Measurements from ENCODE around the gene CLDN19.

The CLDN19 gene, protein sequence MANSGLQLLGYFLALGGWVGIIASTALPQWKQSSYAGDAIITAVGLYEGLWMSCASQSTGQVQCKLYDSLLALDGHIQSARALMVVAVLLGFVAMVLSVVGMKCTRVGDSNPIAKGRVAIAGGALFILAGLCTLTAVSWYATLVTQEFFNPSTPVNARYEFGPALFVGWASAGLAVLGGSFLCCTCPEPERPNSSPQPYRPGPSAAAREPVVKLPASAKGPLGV

GRCh38 chr1:42739753-42740700 lies at the start of gene CLDN19:
Gene CLDN19, minus strand, starts transcription at chr1:42740236. Its CDS starts 173 bp downstream, at chr1:42740063.
- FAIRE-seq (no peak), DNase-seq (ENCODE audit: low spot score) (no peak)

GRCh38 chr1:42788021-42788420 lies 48.0 kb upstream of the CLDN19 start:
- DNase-seq (ENCODE audit: low spot score) = no peak
- no peak for FAIRE-seq

DNA sequence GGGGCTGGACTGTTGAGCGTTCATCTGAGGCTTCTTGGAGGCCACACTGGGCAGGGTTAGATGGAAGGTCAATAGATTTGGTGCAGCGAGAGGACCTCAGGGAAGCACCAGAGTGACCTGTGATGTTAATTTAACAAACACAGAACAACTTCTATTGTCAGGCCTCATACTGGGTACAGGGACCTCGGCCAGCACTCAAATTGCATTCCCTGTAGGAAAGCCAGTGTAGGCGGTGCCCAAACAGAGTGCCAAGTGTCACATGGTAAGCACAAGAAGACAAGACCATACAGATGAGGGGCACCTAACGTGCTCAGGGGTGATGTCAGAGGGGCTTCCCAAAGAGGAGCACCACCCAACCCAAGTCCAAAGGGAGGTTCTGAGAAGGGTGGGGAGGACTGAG lies 46.1 kb upstream of the CLDN19 start:
- DNase-seq (ENCODE audit: low spot score) = no peak

GRCh38 chr1:42784946-42785693 lies 45.1 kb upstream of the CLDN19 start, which contains the start of gene TMEM269:
Gene TMEM269, plus strand, starts transcription at chr1:42784991. Its CDS starts 4,903 bp downstream, at chr1:42789894.
- DNase-seq (ENCODE audit: low spot score) (no peak), FAIRE-seq (no peak)

More for the DNA sequence above, 46.1 kb upstream of the CLDN19 start:
- no peak for FAIRE-seq

DNA sequence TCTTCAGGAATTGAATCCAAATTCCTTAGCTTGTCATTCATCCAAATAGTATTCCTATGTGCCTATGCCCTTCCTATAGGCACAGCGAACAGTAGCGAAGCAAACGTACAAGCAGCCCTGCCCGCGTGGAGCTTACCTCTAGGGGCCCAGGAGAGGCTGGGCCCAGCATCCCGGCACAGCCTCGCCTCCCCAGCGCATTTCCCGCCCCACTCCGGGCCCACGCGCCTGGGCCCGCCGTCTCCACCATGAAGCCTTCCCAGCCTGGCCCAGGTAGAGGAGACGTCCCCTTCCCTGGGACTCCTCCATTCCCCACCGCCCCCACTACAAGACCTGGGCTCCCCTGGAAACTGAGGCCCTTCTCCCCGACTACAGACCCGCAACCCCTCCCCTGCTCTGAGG lies 44.5 kb upstream of the CLDN19 start:
- no peak for FAIRE-seq
- no peak for DNase-seq (ENCODE audit: low spot score)

DNA sequence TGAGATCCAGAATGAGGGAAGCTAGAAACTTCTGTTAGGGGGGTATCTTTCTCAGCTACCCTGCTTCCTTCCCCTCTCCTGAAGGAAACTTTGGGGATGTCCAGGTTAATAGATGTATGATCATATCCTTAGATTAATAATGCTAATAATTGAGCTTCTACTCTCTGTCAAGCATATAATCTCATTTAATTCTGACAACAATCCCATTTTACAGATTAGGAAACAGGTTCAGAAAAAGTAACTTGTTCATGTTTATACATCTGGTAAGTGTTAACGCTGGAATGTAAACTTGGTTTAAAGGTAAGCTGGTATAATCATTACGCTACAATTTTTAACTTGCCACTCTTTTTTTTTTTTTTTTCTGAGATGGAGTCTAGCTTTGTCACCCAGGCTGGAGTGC lies 43.1 kb upstream of the CLDN19 start:
- DNase-seq (ENCODE audit: low spot score) (no peak), FAIRE-seq (no peak)

DNA sequence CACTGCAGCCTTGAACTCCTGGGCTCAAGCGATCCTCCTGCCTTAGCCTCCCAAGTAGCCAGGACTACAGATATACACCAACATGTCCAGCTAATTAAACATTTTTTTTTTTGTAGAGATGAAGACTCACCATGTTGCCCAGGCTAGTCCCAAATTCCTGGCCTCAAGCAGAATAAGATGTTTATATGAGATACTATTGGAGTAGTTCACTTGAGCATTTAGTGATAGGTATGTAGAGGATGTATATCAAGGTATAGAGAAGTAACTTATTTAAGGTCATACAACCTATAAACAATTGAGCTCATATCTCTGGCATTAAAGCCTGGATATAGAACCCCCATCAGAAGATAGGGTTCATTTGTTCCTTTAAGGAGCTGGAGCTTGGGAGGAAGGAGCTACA lies 40.1 kb upstream of the CLDN19 start:
- no peak for FAIRE-seq
- no peak for DNase-seq (ENCODE audit: low spot score)

DNA sequence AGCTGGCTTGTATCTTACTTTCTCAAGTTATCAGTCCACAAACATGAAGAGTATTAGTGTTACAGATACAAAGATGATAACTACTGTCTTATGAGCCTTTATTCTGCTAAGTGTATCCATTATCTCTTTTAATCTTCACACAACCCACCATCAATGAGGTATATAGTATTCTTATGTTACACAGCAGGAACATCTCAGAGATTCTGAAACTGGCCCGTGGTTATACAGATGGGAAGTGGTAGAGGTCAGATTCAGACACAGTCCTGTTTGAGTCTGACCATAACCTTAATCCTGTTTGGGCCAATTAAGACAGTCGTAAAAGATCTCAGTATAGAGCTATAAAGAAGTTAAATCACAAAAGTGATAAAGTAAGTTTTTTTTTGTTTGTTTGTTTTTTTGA lies 39.7 kb upstream of the CLDN19 start:
- FAIRE-seq = no peak
- no peak for DNase-seq (ENCODE audit: low spot score)

DNA sequence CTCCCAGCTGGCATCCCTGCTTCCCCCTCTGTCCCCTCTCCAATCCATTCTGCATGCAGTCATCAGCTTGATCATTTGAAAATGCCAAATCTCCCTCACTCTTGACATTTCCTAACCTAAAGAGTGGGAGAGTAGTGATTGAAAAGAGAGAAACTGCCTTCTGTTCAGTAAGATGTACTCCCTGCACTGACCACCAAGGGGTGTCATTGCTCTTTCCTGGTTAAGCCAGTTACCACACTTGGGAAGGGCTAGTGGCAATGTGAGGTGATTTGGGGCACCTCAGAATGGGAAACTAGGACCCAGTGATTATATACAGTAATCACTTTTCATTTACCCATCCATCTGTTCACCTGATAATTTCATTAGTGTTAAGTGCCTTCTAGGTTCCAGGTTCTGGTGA lies 37.8 kb upstream of the CLDN19 start:
- no peak for FAIRE-seq
- peak; percentile 13 for DNase-seq (ENCODE audit: low spot score)

- FAIRE-seq = no peak
- DNase-seq (ENCODE audit: low spot score) = no peak
These were observed 36.5 kb upstream of the CLDN19 start for GRCh38 chr1:42776502-42776901.

DNA sequence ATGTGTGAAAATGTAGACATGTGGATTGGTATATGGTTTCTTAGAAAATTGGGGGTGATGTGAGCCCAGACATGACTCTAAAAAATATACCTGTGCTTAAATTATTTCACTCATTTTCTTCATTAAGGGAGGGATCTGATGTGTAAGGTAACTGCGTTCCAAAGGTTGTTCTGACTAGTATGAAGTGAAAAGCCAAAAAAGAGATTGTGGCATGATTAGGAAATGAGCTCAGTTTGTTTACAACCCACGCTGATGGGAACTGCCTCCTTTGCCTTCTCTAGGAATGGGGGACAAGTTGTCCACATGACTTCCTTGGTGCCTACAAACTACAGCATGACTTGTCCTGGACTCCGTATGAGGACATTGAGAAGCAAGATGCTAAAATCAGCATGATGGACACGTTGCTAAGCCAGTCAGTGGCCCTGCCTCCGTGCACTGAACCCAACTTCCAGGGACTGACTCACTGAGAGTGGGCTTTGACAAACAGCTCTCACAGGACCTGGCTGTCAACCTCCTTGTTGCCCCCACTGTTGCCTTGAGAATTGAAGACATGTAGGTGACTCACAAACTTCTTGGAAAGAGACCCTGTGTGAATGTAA lies 35.0 kb upstream of the CLDN19 start:
- FAIRE-seq = no peak
- no peak for DNase-seq (ENCODE audit: low spot score)

- FAIRE-seq = no peak
- no peak for DNase-seq (ENCODE audit: low spot score)
These were observed 33.4 kb upstream of the CLDN19 start for GRCh38 chr1:42773420-42773819.

DNA sequence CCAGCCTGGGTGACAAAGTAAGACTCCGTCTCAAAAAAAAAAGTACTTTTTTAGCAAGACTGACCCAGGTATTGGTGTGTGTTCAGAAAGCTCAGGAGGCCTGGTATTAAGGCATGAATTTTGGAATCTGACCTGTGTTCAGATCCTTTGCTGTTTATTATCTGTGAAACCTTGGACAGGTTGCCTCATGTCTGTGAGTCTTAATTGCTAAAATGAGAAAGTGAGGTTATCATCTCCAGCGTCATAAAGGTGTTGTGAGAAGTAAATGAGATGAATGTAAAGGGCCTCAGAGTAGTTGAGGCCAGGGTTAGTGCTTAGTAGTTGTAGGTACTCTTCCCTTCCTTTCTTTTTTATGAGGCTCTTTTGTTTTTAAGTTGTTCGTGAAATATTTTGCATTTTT lies 29.8 kb upstream of the CLDN19 start:
- FAIRE-seq (no peak), DNase-seq (ENCODE audit: low spot score) (no peak)

DNA sequence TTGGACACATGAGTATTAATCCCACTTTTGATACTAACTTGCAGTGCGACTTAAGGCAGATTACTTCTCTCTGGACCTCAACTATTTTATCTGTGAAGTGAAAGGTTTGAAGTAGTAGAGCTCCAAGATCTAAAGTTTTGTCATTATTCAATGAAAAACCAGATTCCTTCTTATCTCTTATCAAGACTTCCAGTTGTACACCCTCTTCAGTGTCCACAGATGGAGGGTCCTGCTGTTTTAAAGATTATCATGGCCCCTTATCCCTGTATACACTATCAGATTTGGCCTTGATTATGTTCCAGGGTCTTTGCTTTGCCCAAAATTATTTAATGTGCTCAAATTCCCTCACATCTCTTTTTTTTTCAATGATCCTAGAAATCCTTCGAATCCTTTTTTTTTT lies 28.1 kb upstream of the CLDN19 start:
- FAIRE-seq (no peak), DNase-seq (ENCODE audit: low spot score) (no peak)

DNA sequence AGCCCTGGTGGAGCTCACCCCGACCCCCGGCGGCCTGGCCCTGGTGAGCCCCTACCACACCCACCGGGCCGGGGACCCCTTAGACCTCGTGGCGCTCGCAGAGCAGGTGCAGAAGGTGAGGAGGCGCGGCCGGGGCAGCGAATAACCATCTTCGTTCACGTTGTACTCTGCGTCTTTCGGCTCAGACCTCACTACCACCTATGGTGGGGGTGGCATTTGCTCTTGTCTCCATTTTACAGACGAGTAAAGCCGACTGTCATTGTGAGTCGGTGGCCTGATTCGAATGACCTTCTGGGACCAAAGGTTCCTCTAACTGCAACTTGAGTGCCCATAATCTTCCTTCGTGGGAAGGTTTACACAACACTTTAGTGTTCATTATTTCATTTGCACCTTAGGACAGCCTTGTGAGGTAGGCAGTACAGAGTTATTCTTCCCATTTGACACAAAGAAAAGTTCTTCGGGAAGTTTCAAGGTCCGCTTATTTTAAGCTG lies 27.5 kb upstream of the CLDN19 start:
- DNase-seq (ENCODE audit: low spot score) (no peak), FAIRE-seq (no peak)

- DNase-seq (ENCODE audit: low spot score) (peak; percentile 95), FAIRE-seq (peak; percentile 85)
These were observed 26.9 kb upstream of the CLDN19 start, which contains the start of the genes C1orf50 and P3H1 for GRCh38 chr1:42766741-42767509. Gene C1orf50, plus strand, starts transcription at chr1:42767249. Its CDS starts 63 bp downstream, at chr1:42767312. Gene P3H1, minus strand, starts transcription at chr1:42767028. Its CDS starts 57 bp downstream, at chr1:42766971.

DNA sequence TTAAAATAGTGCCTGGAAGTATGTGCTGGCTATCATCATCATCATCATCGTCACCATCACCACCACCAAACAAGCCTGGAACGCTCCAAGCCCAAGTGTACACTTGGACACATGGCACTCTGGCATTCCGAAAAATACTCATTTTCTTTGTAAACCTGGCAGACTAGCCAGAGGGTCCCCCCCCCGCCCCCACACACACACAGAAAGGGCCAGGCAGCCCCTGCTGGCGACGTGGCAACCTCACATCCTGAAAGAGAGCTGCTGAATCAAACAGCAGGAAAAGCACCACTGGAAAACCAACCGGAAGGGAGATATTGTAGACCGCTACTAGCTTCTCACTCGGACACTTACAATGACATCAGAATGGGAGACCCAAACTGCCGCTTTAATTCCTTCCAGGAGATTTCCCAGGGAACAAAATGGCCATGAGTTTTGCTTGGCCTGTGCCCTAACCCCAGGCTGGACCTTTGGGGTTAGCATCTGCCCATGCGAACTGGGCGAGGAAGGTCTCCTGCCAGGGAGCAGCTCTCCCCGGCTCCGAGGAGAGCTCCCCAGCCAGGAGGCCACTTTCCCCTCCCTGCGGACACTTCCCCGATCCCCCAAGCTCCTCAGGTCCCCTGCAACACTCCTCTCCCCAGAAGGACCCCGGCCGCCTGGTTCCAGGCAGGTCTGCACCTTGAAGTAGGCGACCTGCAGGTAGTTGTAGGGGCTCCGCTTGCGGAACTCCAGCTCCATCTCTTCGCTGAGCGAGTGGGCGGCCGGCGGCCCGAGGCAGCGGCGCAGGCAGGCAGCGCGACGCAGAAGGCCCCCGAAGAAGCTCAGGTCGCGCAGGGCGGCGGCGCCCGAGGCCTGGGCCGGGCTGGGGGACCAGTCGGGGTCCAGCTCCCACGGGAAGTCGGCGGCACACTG lies 26.1 kb upstream of the CLDN19 start:
- FAIRE-seq (peak; percentile 57), DNase-seq (ENCODE audit: low spot score) (peak; percentile 80)

DNA sequence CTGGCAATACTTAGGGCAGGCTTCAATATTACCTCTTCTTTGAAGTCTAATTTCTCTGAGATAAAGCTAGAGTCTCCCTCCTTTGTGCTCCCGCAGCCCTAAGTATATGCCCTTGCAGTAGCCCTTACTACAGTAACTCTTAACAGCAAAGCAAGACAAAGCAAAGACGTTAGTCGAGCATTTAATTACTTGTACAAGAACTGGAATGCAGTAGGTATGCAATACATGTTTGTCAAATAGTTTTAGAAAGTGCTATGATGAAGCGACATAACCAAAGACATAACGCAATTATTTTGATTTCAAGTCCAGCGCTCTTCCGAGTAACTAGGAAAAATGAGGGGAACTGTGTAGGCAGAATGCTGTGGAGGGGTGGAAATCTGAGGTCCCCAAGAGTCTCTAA lies 25.2 kb upstream of the CLDN19 start:
- DNase-seq (ENCODE audit: low spot score) (no peak), FAIRE-seq (no peak)

GRCh38 chr1:42762269-42762668 lies 22.2 kb upstream of the CLDN19 start:
- no peak for FAIRE-seq
- no peak for DNase-seq (ENCODE audit: low spot score)

Data from RCC 7860 (cell line).